ENCODE data around the gene CTRB1.

Gene CTRB1

GRCh38 chr16:75252049-75252864 is 33.5 kb downstream of the CTRB1 start:
- Histone ChIP-seq H3K27ac (ENCODE audit: low read length) (peak overlapping the region; percentile 56), H3K27me3 (ENCODE audit: low read depth, low read length) (no peaks in the 10 kb centered on the region), H3K9me3 (ENCODE audit: control insufficient read depth in 1 of 2, low read length in 2 of 2) (no peaks in the 10 kb centered on the region), H3K4me3 (ENCODE audit: low read depth in 1 of 2, low read length in 2 of 2) (peak overlapping the region; percentile 11 to 47), H3K36me3 (ENCODE audit: control insufficient read depth in 1 of 2, insufficient read depth in 2 of 2, low read length in 2 of 2) (no peaks in the 10 kb centered on the region), H3K4me1 (ENCODE audit: control insufficient read depth in 1 of 2, insufficient read depth in 2 of 2, low read length in 2 of 2) (peaks cover 25 to 92% of the 10 kb centered on the region in 2 donors)

GRCh38 chr16:75252946-75253911 is 34.4 kb downstream of the CTRB1 start:
- Histone ChIP-seq H3K27me3 (ENCODE audit: low read depth, low read length) (no peaks in the 10 kb centered on the region), H3K36me3 (ENCODE audit: control insufficient read depth in 1 of 2, insufficient read depth in 2 of 2, low read length in 2 of 2) (no peaks in the 10 kb centered on the region), H3K27ac (ENCODE audit: low read length) (peak overlapping the region; percentile 56), H3K4me3 (ENCODE audit: low read depth in 1 of 2, low read length in 2 of 2) (no peak overlapping the region), H3K9me3 (ENCODE audit: control insufficient read depth in 1 of 2, low read length in 2 of 2) (no peaks in the 10 kb centered on the region), H3K4me1 (ENCODE audit: control insufficient read depth in 1 of 2, insufficient read depth in 2 of 2, low read length in 2 of 2) (peaks cover 21 to 92% of the 10 kb centered on the region in 2 donors)

GRCh38 chr16:75254359-75254837 is 35.6 kb downstream of the CTRB1 start:
- no peak overlapping the region for H3K27ac ChIP-seq (ENCODE audit: low read length)
- no peaks in the 10 kb centered on the region for H3K9me3 ChIP-seq (ENCODE audit: control insufficient read depth in 1 of 2, low read length in 2 of 2)
- H3K4me3 ChIP-seq (ENCODE audit: low read depth in 1 of 2, low read length in 2 of 2), result no peak overlapping the region
- H3K36me3 ChIP-seq (ENCODE audit: control insufficient read depth in 1 of 2, insufficient read depth in 2 of 2, low read length in 2 of 2), result no peaks in the 10 kb centered on the region
- H3K27me3 ChIP-seq (ENCODE audit: low read depth, low read length), result no peaks in the 10 kb centered on the region
- H3K4me1 ChIP-seq (ENCODE audit: control insufficient read depth in 1 of 2, insufficient read depth in 2 of 2, low read length in 2 of 2), result peaks cover 23 to 91% of the 10 kb centered on the region in 2 donors

- peaks cover 23 to 77% of the 10 kb centered on the region in 2 donors for H3K4me1 ChIP-seq (ENCODE audit: control insufficient read depth in 1 of 2, insufficient read depth in 2 of 2, low read length in 2 of 2)
- H3K27ac ChIP-seq (ENCODE audit: low read length), result no peak overlapping the region
- no peaks in the 10 kb centered on the region for H3K27me3 ChIP-seq (ENCODE audit: low read depth, low read length)
- H3K36me3 ChIP-seq (ENCODE audit: control insufficient read depth in 1 of 2, insufficient read depth in 2 of 2, low read length in 2 of 2), result no peaks in the 10 kb centered on the region
- no peaks in the 10 kb centered on the region for H3K9me3 ChIP-seq (ENCODE audit: control insufficient read depth in 1 of 2, low read length in 2 of 2)
- peak overlapping the region in 1 of 2 donors; percentile 27 for H3K4me3 ChIP-seq (ENCODE audit: low read depth in 1 of 2, low read length in 2 of 2)
These were observed 37.3 kb downstream of the CTRB1 start for GRCh38 chr16:75256059-75256571.

GRCh38 chr16:75256696-75257343 is 38.0 kb downstream of the CTRB1 start:
- H3K27ac ChIP-seq (ENCODE audit: low read length), result no peak overlapping the region
- no peaks in the 10 kb centered on the region for H3K9me3 ChIP-seq (ENCODE audit: control insufficient read depth in 1 of 2, low read length in 2 of 2)
- H3K27me3 ChIP-seq (ENCODE audit: low read depth, low read length), result no peaks in the 10 kb centered on the region
- H3K4me1 ChIP-seq (ENCODE audit: control insufficient read depth in 1 of 2, insufficient read depth in 2 of 2, low read length in 2 of 2), result peaks cover 25 to 80% of the 10 kb centered on the region in 2 donors
- H3K4me3 ChIP-seq (ENCODE audit: low read depth in 1 of 2, low read length in 2 of 2), result peak overlapping the region in 1 of 2 donors; percentile 27
- H3K36me3 ChIP-seq (ENCODE audit: control insufficient read depth in 1 of 2, insufficient read depth in 2 of 2, low read length in 2 of 2), result no peaks in the 10 kb centered on the region

- Histone ChIP-seq H3K9me3 (ENCODE audit: control insufficient read depth in 1 of 2, low read length in 2 of 2) (no peaks in the 10 kb centered on the region), H3K36me3 (ENCODE audit: control insufficient read depth in 1 of 2, insufficient read depth in 2 of 2, low read length in 2 of 2) (no peaks in the 10 kb centered on the region), H3K27ac (ENCODE audit: low read length) (no peak overlapping the region), H3K4me1 (ENCODE audit: control insufficient read depth in 1 of 2, insufficient read depth in 2 of 2, low read length in 2 of 2) (peaks cover 18 to 79% of the 10 kb centered on the region in 2 donors), H3K4me3 (ENCODE audit: low read depth in 1 of 2, low read length in 2 of 2) (no peak overlapping the region), H3K27me3 (ENCODE audit: low read depth, low read length) (no peaks in the 10 kb centered on the region)
These were observed 39.4 kb downstream of the CTRB1 start for GRCh38 chr16:75257886-75258806.

GRCh38 chr16:75258807-75259141 is 40.0 kb downstream of the CTRB1 start:
- no peak overlapping the region for H3K4me3 ChIP-seq (ENCODE audit: low read depth in 1 of 2, low read length in 2 of 2)
- H3K27me3 ChIP-seq (ENCODE audit: low read depth, low read length), result no peaks in the 10 kb centered on the region
- H3K9me3 ChIP-seq (ENCODE audit: control insufficient read depth in 1 of 2, low read length in 2 of 2), result no peaks in the 10 kb centered on the region
- H3K36me3 ChIP-seq (ENCODE audit: control insufficient read depth in 1 of 2, insufficient read depth in 2 of 2, low read length in 2 of 2), result no peaks in the 10 kb centered on the region
- H3K27ac ChIP-seq (ENCODE audit: low read length), result no peak overlapping the region
- H3K4me1 ChIP-seq (ENCODE audit: control insufficient read depth in 1 of 2, insufficient read depth in 2 of 2, low read length in 2 of 2), result peaks cover 22 to 79% of the 10 kb centered on the region in 2 donors

GRCh38 chr16:75260851-75261589 is 42.2 kb downstream of the CTRB1 start:
- no peak overlapping the region for H3K4me3 ChIP-seq (ENCODE audit: low read depth in 1 of 2, low read length in 2 of 2)
- no peaks in the 10 kb centered on the region for H3K36me3 ChIP-seq (ENCODE audit: control insufficient read depth in 1 of 2, insufficient read depth in 2 of 2, low read length in 2 of 2)
- no peak overlapping the region for H3K27ac ChIP-seq (ENCODE audit: low read length)
- H3K4me1 ChIP-seq (ENCODE audit: control insufficient read depth in 1 of 2, insufficient read depth in 2 of 2, low read length in 2 of 2), result peaks cover 27 to 67% of the 10 kb centered on the region in 2 donors
- H3K27me3 ChIP-seq (ENCODE audit: low read depth, low read length), result no peaks in the 10 kb centered on the region
- no peaks in the 10 kb centered on the region for H3K9me3 ChIP-seq (ENCODE audit: control insufficient read depth in 1 of 2, low read length in 2 of 2)

- Histone ChIP-seq H3K9me3 (ENCODE audit: control insufficient read depth in 1 of 2, low read length in 2 of 2) (no peaks in the 10 kb centered on the region), H3K4me1 (ENCODE audit: control insufficient read depth in 1 of 2, insufficient read depth in 2 of 2, low read length in 2 of 2) (peaks cover 26 to 67% of the 10 kb centered on the region in 2 donors), H3K36me3 (ENCODE audit: control insufficient read depth in 1 of 2, insufficient read depth in 2 of 2, low read length in 2 of 2) (no peaks in the 10 kb centered on the region), H3K27ac (ENCODE audit: low read length) (no peak overlapping the region), H3K27me3 (ENCODE audit: low read depth, low read length) (no peaks in the 10 kb centered on the region), H3K4me3 (ENCODE audit: low read depth in 1 of 2, low read length in 2 of 2) (no peak overlapping the region)
These were observed 42.8 kb downstream of the CTRB1 start for GRCh38 chr16:75261590-75262078.

Measured in muscle layer of duodenum (tissue), 2 donors.